Astrocyte (in vitro differentiated cells and primary cell): Measurements from ENCODE around the gene CTBP2.

Experiments used
- CTCF ChIP-seq: IDR thresholded peaks from 2 replicates; pipeline ENCODE4 v1.5.1; 2011; ENCODE audit warnings: low read depth, mild to moderate bottlenecking, inconsistent platforms, low read length, moderate library complexity; ENCODE audit not compliant: insufficient read depth
- EZH2 ChIP-seq: IDR thresholded peaks from 2 replicates; pipeline ENCODE4 v1.6.1; 2012; ENCODE audit warnings: mild to moderate bottlenecking, low read length, inconsistent platforms; ENCODE audit not compliant: insufficient read depth

- TF ChIP-seq EZH2 (no peak), CTCF (no peak)
These were observed 5.8 kb downstream of the CTBP2 start for GRCh38 chr10:125154529-125154928.
